GM23338 (cell line): ENCODE measurements around the gene ANTXR2. TPM values are rescaled to one million over a fixed set of nuclear protein-coding genes. Genes with fewer than 3 reads are reported as not detected.

Experiments
- ATAC-seq: fragments of 200-7000 bp; cut with Tn5 transposase; 3 replicates; pipeline ENCODE4 v1.9.1; 2020
- DNase-seq: peaks from one replicate; pipeline ENCODE4 v3.0.0-alpha.2; 2015; ENCODE audit warnings: low spot score
- H2AFZ ChIP-seq: fragments of 200-600 bp; sonication (generic); 2 replicates; pipeline ENCODE4 v1.8.0; 2016; ENCODE audit warnings: antibody characterized with exemption, mild to moderate bottlenecking, moderate library complexity
- H3F3A ChIP-seq: fragments of 200-600 bp; sonication (generic); replicated peaks from 2 replicates; pipeline ENCODE4 v1.8.0; 2017; ENCODE audit warnings: antibody characterized with exemption, mixed run types, low read depth
- H3K27ac ChIP-seq: fragments of 200-600 bp; sonication (generic); 2 replicates; pipeline ENCODE4 v1.6.1; 2016; ENCODE audit warnings: low read depth
- H3K27me3 ChIP-seq: fragments of 200-600 bp; sonication (generic); 2 replicates; pipeline ENCODE4 v1.8.0; 2016; ENCODE audit warnings: mild to moderate bottlenecking, mixed run types, moderate library complexity; ENCODE audit not compliant: insufficient read depth
- H3K36me3 ChIP-seq: fragments of 200-600 bp; sonication (generic); 2 replicates; pipeline ENCODE4 v1.8.0; 2016; ENCODE audit warnings: mild to moderate bottlenecking; ENCODE audit not compliant: insufficient read depth
- H3K4me1 ChIP-seq: fragments of 200-600 bp; sonication (generic); 2 replicates; pipeline ENCODE4 v1.8.0; 2016; ENCODE audit warnings: mild to moderate bottlenecking, moderate library complexity; ENCODE audit not compliant: insufficient read depth
- H3K4me2 ChIP-seq: fragments of 200-600 bp; sonication (generic); 2 replicates; pipeline ENCODE4 v1.7.1; 2017; ENCODE audit warnings: mixed run types
- H3K4me3 ChIP-seq: fragments of 200-600 bp; sonication (generic); 2 replicates; pipeline ENCODE4 v1.6.1; 2016; ENCODE audit warnings: mixed run types
- H3K79me2 ChIP-seq: fragments of 200-600 bp; sonication (generic); replicated peaks from 2 replicates; pipeline ENCODE4 v1.8.0; 2017; ENCODE audit warnings: mild to moderate bottlenecking; ENCODE audit not compliant: insufficient read depth
- H3K9me2 ChIP-seq: fragments of 200-600 bp; sonication (generic); 2 replicates; pipeline ENCODE4 v1.8.0; 2017; ENCODE audit not compliant: insufficient read depth
- H4K20me1 ChIP-seq: fragments of 200-600 bp; sonication (generic); replicated peaks from 2 replicates; pipeline ENCODE4 v1.8.0; 2017; ENCODE audit warnings: mild to moderate bottlenecking; ENCODE audit not compliant: insufficient read depth
- H3K27ac Mint-ChIP-seq: 2 replicates; pipeline ENCODE4 v1.8.0; 2020; ENCODE audit warnings: inconsistent platforms, mild to moderate bottlenecking, moderate library complexity, mixed read lengths
- H3K27me3 Mint-ChIP-seq: 3 replicates; pipeline ENCODE4 v1.8.0; 2022; ENCODE audit warnings: low read depth, mild to moderate bottlenecking, moderate library complexity, mixed read lengths, inconsistent platforms; ENCODE audit not compliant: insufficient read depth, poor library complexity
- H3K36me3 Mint-ChIP-seq: 3 replicates; pipeline ENCODE4 v1.8.0; 2021; ENCODE audit warnings: low read depth, mild to moderate bottlenecking, inconsistent platforms, moderate library complexity, mixed read lengths
- H3K4me1 Mint-ChIP-seq: 3 replicates; pipeline ENCODE4 v1.8.0; 2020; ENCODE audit warnings: mild to moderate bottlenecking, inconsistent platforms, mixed read lengths
- H3K4me3 Mint-ChIP-seq: 3 replicates; pipeline ENCODE4 v1.8.0; 2021; ENCODE audit warnings: moderate library complexity, mild to moderate bottlenecking, inconsistent platforms, mixed read lengths
- H3K9me3 Mint-ChIP-seq: 3 replicates; pipeline ENCODE4 v1.8.0; 2020; ENCODE audit warnings: moderate library complexity, mild to moderate bottlenecking, inconsistent platforms, mixed read lengths
- CREB1 ChIP-seq: fragments of 250-450 bp; sonication (Bioruptor Pico); IDR thresholded peaks from 2 replicates; pipeline ENCODE4 v1.5.0; 2020; ENCODE audit warnings: low read depth, mild to moderate bottlenecking, moderate library complexity
- EZH2 ChIP-seq: fragments of 200-600 bp; sonication (generic); IDR thresholded peaks from one replicate; pipeline ENCODE4 v1.8.0; 2017; ENCODE audit warnings: antibody characterized with exemption, mild to moderate bottlenecking, low read depth; ENCODE audit not compliant: unreplicated experiment
- JUNB ChIP-seq: IDR thresholded peaks from one replicate; pipeline ENCODE4 v1.6.1; 2016; ENCODE audit warnings: antibody characterized with exemption; ENCODE audit not compliant: unreplicated experiment
- POLR2AphosphoS5 ChIP-seq: IDR thresholded peaks from 2 replicates; pipeline ENCODE4 v1.6.1; 2016; ENCODE audit warnings: antibody characterized with exemption, low read depth
- REST ChIP-seq: IDR thresholded peaks from one replicate; pipeline ENCODE4 v1.6.1; 2018; ENCODE audit warnings: antibody characterized with exemption; ENCODE audit not compliant: unreplicated experiment
- STAT1 ChIP-seq: IDR thresholded peaks from one replicate; pipeline ENCODE4 v1.6.1; 2016; ENCODE audit warnings: antibody characterized with exemption; ENCODE audit not compliant: unreplicated experiment
- ZNF114 ChIP-seq: fragments of 250-450 bp; sonication (Bioruptor Pico); IDR thresholded peaks from 2 replicates; pipeline ENCODE4 v1.5.0; 2020; ENCODE audit warnings: mild to moderate bottlenecking, moderate library complexity
- ZNF331 ChIP-seq: fragments of 250-450 bp; sonication (Bioruptor Pico); IDR thresholded peaks from 2 replicates; pipeline ENCODE4 v1.5.0; 2020; ENCODE audit warnings: low read depth, mild to moderate bottlenecking, moderate library complexity
- ZNF462 ChIP-seq: fragments of 250-450 bp; sonication (Bioruptor Pico); IDR thresholded peaks from 2 replicates; pipeline ENCODE4 v1.5.0; 2020; ENCODE audit warnings: mild to moderate bottlenecking, moderate library complexity
- polyA plus RNA-seq: library from polyadenylated mRNA; unstranded; fragments of >200 nt; fragmentation: Nextera tagmentation; extraction: Ambion mirVana; gene quantifications from 2 replicates; pipeline ENCODE4 v1.2.1, GENCODE V29; 2016
- total RNA-seq: library from RNA; depleted of rRNA; stranded (reverse); fragments of >200 nt; shearing (Covaris generic); gene quantifications from 2 replicates; pipeline ENCODE4 v1.2.3, GENCODE V29; 2014
- TF ChIP-seq, protein P1 (sequence below): IDR thresholded peaks from 2 replicates; pipeline ENCODE4 v1.6.1; 2016; ENCODE audit warnings: antibody characterized with exemption

ANTXR2 gene
- total and polyA plus RNA-seq, 2 experiments from 2014 or later, result 2.0 to 5.3 TPM

DNA sequence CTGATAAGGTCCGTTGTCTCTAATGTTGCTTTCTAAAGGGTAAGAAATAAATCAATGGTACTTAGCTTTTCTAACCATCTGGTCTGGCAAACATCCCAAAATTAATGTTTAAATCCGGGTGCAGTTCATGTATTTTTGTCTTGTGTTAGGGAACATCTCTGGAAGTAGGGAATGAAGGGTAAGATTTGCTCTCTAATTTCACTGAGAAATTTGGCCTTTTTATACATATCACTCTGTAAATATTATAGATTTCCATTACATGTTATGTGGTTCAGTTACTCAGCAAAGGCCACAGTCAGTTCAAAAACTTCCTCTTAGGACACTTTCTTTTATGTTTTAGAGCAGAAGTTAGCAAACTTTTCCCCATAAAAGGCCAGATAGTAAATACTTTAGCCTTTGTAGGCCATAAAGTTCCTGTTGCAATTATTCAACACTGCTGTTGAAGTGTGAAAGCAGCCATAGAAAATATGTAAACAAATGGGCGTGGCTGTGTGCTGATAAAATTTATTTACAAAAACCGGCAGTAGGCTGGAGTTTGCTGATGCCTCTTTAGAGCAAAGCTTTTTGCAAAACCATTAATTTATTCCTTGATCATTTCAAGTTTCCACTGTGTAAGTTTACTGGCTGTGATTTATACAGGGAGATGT, 218.1 kb downstream of the ANTXR2 start:
- H3K4me3 Mint-ChIP-seq, result no peak overlapping the region
- peak overlapping the region; percentile 36; the same call in 1 of the 2 replicates for H3K27ac Mint-ChIP-seq
- TF ChIP-seq JUNB (no peak), STAT1 (no peak), ZNF462 (no peak), ZNF331 (CRISPR knock-in tag) (no peak), EZH2 (no peak), REST (no peak), CREB1 (CRISPR knock-in tag) (no peak), POLR2AphosphoS5 (no peak), ZNF114 (CRISPR knock-in tag) (no peak)
- TF ChIP-seq, protein P1, sequence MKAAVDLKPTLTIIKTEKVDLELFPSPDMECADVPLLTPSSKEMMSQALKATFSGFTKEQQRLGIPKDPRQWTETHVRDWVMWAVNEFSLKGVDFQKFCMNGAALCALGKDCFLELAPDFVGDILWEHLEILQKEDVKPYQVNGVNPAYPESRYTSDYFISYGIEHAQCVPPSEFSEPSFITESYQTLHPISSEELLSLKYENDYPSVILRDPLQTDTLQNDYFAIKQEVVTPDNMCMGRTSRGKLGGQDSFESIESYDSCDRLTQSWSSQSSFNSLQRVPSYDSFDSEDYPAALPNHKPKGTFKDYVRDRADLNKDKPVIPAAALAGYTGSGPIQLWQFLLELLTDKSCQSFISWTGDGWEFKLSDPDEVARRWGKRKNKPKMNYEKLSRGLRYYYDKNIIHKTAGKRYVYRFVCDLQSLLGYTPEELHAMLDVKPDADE, result no peak

More for the DNA sequence above, 218.1 kb downstream of the ANTXR2 start:
- no peaks in the 10 kb centered on the region for H3K36me3 Mint-ChIP-seq
- H3K9me2 ChIP-seq, result peaks cover 10% of the 10 kb centered on the region; the same call in 1 of the 2 replicates
- H3K27ac ChIP-seq, result no peak overlapping the region
- no peaks in the 10 kb centered on the region for H4K20me1 ChIP-seq
- no peak overlapping the region for H3K4me2 ChIP-seq
- no peaks in the 10 kb centered on the region for H3K27me3 ChIP-seq
- no peaks in the 10 kb centered on the region for H3K79me2 ChIP-seq
- H3F3A ChIP-seq, result no peaks in the 10 kb centered on the region
- H3K36me3 ChIP-seq, result no peaks in the 10 kb centered on the region
- H3K9me3 Mint-ChIP-seq, result no peaks in the 10 kb centered on the region
- peaks cover 10% of the 10 kb centered on the region for H3K4me1 Mint-ChIP-seq
- H3K27me3 Mint-ChIP-seq, result no peaks in the 10 kb centered on the region
- no peak overlapping the region for H3K4me3 ChIP-seq
- peak overlapping the region; percentile 58; the same call in 1 of the 2 replicates for H2AFZ ChIP-seq
- ATAC-seq (no peak), DNase-seq (no peak)
- peaks cover 7% of the 10 kb centered on the region; the same call in 1 of the 2 replicates for H3K4me1 ChIP-seq
